ENCODE data around the gene MAP7D2. TPM values are rescaled to one million over a fixed set of nuclear protein-coding genes. Genes with fewer than 3 reads are reported as not detected.

MAP7D2 gene
- total RNA-seq, 4 donors from 2014 or later = 0.19 to 0.83 (median 0.44) TPM

- Histone ChIP-seq H3K27me3 (peaks cover 0 to 4% (median 0%) of the 10 kb centered on the region in 4 donors), H3K36me3 (no peaks in the 10 kb centered on the region), H3K9me3 (no peaks in the 10 kb centered on the region), H3K4me1 (no peaks in the 10 kb centered on the region), H3K27ac (replicated peaks in 1 of 4) (no peak overlapping the region), H3K4me3 (no peak overlapping the region)
- DNase-seq (ENCODE audit: extremely low spot score) = no peak
- intact Hi-C loops (cut with DNase I) = no loop called here
- no peak for TF ChIP-seq POLR2AphosphoS5 (IDR thresholded peaks at IDR 0.05)
- no peak for TF ChIP-seq EP300 (IDR thresholded peaks at IDR 0.05)
- TF ChIP-seq CTCF (IDR thresholded peaks at IDR 0.05) = no peak
- TF ChIP-seq POLR2A (IDR thresholded peaks at IDR 0.05; ENCODE audit: low read depth) = no peak
- 69% methylated on average over 4 of the region's 4 CpGs for WGBS
Measured at GRCh38 chrX:20001588-20001987, 115.1 kb downstream of the MAP7D2 start.

- 52% methylated on average over 6 of the region's 6 CpGs for WGBS
- no peaks in the 10 kb centered on the region for H3K36me3 ChIP-seq
- no peak for TF ChIP-seq EP300 (IDR thresholded peaks at IDR 0.05)
- no peaks in the 10 kb centered on the region for H3K27me3 ChIP-seq
- H3K4me1 ChIP-seq = peaks cover 0 to 12% (median 5%) of the 10 kb centered on the region in 4 donors
- H3K4me3 ChIP-seq = peak overlapping the region; percentile 70 to 87 (median 78)
- intact Hi-C loops (cut with DNase I) = loop anchor here (5.0 kb wide), 1 partner anchor 84 kb away; no protein-coding TSS in a partner anchor
- H3K9me3 ChIP-seq = no peaks in the 10 kb centered on the region
- peak overlapping the region; percentile 70 to 81 (median 78) for H3K27ac ChIP-seq (replicated peaks in 1 of 4)
- DNase-seq (ENCODE audit: extremely low spot score) = no peak
Measured at GRCh38 chrX:19991350-19991718, 125.4 kb downstream of the MAP7D2 start.

- WGBS = 31% methylated on average over 8 of the region's 103 CpGs
Measured at GRCh38 chrX:19990556-19991349, 126.0 kb downstream of the MAP7D2 start, which contains the start of gene BCLAF3. Gene BCLAF3 (minus strand): TSS chrX:19991061. CDS start chrX:19970264, 20,797 bp downstream.

GRCh38 chrX:19990151-19990555 is 126.6 kb downstream of the MAP7D2 start:
- no peak for DNase-seq (ENCODE audit: extremely low spot score)
- 23% methylated on average over 12 of the region's 25 CpGs for WGBS
- H3K4me1 ChIP-seq = peaks cover 0 to 12% (median 5%) of the 10 kb centered on the region in 4 donors
- no peaks in the 10 kb centered on the region for H3K27me3 ChIP-seq
- peak overlapping the region; percentile 78 to 81 (median 80) for H3K27ac ChIP-seq (replicated peaks in 1 of 4)
- no peaks in the 10 kb centered on the region for H3K36me3 ChIP-seq
- peak overlapping the region; percentile 70 to 87 (median 78) for H3K4me3 ChIP-seq
- intact Hi-C loops (cut with DNase I) = loop anchor here (5.0 kb wide), 1 partner anchor 83 kb away; no protein-coding TSS in a partner anchor
- TF ChIP-seq POLR2A (IDR thresholded peaks at IDR 0.05; ENCODE audit: low read depth) = no peak
- TF ChIP-seq EP300 (IDR thresholded peaks at IDR 0.05) = no peak
- TF ChIP-seq POLR2AphosphoS5 (IDR thresholded peaks at IDR 0.05) = no peak
- no peak for TF ChIP-seq CTCF (IDR thresholded peaks at IDR 0.05)
- H3K9me3 ChIP-seq = no peaks in the 10 kb centered on the region

More at GRCh38 chrX:19990556-19991349, 126.0 kb downstream of the MAP7D2 start, which contains the start of gene BCLAF3:
- no peaks in the 10 kb centered on the region for H3K9me3 ChIP-seq
- H3K4me3 ChIP-seq = peak within 1 kb of the TSS; percentile 70 to 87 (median 78)
- no peaks in the 10 kb centered on the region for H3K27me3 ChIP-seq
- H3K36me3 ChIP-seq = no peaks in the 10 kb centered on the region
- peak within 1 kb of the TSS; percentile 78 to 81 (median 80) for H3K27ac ChIP-seq (replicated peaks in 1 of 4)
- TF ChIP-seq POLR2A (IDR thresholded peaks at IDR 0.05; ENCODE audit: low read depth) = no peak
- TF ChIP-seq POLR2AphosphoS5 (IDR thresholded peaks at IDR 0.05) = peak; percentile 47 to 59
- TF ChIP-seq EP300 (IDR thresholded peaks at IDR 0.05) = no peak
- peak; percentile 81 to 87 (median 84) for TF ChIP-seq CTCF (IDR thresholded peaks at IDR 0.05)
- intact Hi-C loops (cut with DNase I) = loop anchor here (5.0 kb wide), 1 partner anchor 83 kb away; no protein-coding TSS in a partner anchor
- H3K4me1 ChIP-seq = peaks cover 0 to 12% (median 5%) of the 10 kb centered on the region in 4 donors
- peak; percentile 93 for DNase-seq (ENCODE audit: extremely low spot score)

- no peak overlapping the region for H3K27ac ChIP-seq (replicated peaks in 1 of 4)
- H3K4me1 ChIP-seq = peaks cover 0 to 12% (median 5%) of the 10 kb centered on the region in 4 donors
- H3K9me3 ChIP-seq = no peaks in the 10 kb centered on the region
- DNase-seq (ENCODE audit: extremely low spot score) = no peak
- H3K36me3 ChIP-seq = no peaks in the 10 kb centered on the region
- WGBS = 82% methylated on average over 5 of the region's 5 CpGs
- intact Hi-C loops (cut with DNase I) = no loop called here
- H3K27me3 ChIP-seq = no peaks in the 10 kb centered on the region
- no peak overlapping the region for H3K4me3 ChIP-seq
- TF ChIP-seq CTCF (IDR thresholded peaks at IDR 0.05) (no peak), POLR2A (IDR thresholded peaks at IDR 0.05; ENCODE audit: low read depth) (no peak), POLR2AphosphoS5 (IDR thresholded peaks at IDR 0.05) (no peak), EP300 (IDR thresholded peaks at IDR 0.05) (no peak)
Measured at GRCh38 chrX:19987856-19988255, 128.9 kb downstream of the MAP7D2 start.

Data from esophagus muscularis mucosa (tissue), 4 donors.